GM19463 (cell line): Measurements from ENCODE around the gene SLC1A6.
"Not testable (repeated sequence)": the region's sequence is repeated elsewhere in the genome, so short reads cannot be mapped to it uniquely, and the experiment has no call there.

Experiments used
- ATAC-seq: cut with Tn5 transposase; IDR thresholded peaks from one replicate; pipeline ENCODE4 v1.9.1; 2021; ENCODE audit warnings: mild to moderate bottlenecking, moderate library complexity; ENCODE audit not compliant: unreplicated experiment

SLC1A6 gene

DNA sequence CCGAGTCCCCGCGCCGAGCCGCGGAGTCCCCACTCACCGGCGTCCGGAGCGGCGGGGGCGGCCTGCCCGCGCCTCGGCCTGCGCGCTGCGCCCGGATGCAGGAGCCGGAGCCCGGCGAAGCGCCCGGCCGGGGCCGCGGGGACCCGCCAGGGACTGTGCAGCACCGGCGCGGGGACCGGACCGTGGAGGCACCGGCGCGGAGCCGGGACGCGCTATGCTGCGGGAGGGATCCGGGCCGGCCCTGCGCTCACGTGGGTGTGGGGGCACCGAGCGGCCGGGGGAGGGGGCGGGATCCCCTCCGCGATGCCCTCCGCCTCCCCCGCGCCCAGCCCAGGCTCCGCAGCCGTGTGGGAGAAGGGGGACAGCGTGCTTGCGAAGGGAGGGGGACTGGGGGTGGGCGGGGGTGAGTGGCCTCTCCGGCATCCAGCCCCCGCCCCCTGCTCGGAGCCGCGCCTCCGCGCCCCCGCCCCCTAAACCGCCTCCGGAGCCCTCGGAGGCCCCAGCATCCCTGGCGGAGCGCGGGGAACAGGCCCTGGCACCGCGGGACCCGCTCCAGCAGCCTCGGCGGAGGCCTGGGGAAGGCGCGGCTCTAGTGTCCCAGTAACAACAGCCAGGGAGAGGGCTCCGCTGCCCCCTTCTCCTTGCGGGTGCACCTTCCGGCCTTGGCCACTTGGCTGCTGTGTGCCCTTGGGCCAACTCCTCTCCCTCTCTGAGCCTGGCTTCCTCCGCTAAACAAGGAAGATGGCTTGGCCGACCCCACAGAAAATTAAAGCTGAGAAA is at the start of gene SLC1A6:
TSS of gene SLC1A6 (minus strand) at position 389 of the 780 bp plus-strand sequence. CDS start 6,954 bp downstream, outside the sequence.
- ATAC-seq: no peak

DNA sequence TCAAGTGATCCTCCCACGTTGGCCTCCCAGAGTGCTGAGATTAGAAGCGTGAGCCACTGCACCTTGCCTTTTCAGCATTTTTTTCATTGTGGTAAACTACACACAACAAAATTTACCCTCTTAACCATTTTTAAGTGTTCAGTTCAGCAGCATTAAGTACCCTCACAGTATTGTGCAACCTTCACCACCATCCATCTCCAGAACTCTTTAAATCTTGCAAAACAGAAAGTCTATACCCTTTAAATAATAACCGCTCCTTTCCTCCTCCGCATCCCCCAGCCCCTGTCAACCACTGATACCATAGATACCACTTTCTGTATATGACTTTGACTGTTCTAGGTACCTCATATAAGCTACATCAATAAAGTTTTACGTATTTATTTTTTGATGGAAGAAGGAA is 48.8 kb upstream of the SLC1A6 start:
- ATAC-seq: no peak

DNA sequence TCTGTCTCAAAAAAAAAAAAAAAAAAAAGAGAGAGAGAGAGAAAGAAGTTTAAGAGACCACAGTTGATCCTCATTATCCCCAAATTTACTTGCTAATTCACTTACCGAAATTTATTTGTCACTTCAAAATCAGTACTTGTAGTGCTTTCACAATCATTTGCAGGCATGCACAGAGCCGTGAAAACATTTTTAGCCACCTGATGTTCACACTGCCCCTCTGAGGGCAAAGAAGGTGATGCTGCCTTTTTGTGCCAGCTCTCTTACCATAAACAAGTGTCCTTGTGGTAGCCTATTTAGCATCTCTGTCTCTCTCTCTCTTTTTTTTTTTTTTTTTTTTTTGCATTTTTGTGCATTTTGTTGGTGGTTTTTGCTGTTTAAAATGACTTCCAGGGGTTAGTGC is 45.6 kb upstream of the SLC1A6 start:
- ATAC-seq: no peak

DNA sequence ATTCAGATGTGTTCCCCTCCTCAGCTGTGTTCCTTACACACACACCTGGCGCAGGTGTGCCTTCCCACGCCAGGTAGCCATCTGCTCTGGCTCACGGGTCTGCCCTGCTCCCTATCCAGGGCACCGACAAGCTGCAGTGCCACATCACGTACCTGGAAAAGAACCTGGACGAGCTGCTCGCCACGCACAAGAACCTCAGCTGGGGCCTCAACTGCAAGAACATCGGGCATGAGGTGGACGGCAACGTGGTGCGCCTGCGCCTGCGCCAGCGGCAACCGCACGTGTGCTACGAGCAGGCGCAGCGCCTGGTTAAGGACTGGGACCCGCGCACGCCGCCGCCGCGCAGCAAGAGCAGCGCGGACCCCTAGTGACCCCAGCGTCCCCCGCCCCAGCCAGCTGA is 43.1 kb upstream of the SLC1A6 start:
- ATAC-seq: no peak

DNA sequence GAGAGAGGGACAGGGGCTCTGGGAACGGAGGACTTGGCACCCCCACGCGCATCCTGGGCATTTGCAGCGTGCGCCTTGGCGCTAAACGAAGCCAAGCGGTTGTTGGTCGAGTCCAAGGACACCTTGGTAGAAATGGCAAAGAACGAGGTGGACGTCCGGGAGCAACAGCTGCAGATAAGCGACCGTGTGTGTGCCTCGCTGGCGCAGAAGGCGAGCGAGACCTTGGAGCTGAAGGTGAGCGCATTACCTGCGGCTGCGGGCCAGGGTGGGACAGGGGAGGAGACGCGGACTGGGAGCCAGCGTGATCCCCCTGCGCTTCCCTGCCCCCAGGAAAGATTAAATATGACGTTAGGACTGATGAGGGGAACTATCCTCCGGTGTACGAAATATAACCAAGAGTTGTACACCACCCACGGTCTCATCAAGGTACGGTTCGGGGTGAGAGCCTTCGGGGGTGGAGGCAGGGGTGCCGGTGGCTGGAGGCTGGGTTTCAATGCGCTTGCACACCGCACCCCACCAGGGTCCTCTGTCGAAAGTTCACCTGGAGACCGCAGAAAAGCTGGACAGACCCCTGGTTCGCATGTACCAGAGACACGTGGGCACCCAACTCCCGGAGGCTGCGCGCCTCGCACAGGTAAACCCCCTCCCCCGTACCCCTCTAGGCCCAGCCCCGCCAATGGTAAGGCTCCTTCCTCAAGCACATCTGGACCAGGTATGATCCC is 41.8 kb upstream of the SLC1A6 start:
- ATAC-seq: no peak

DNA sequence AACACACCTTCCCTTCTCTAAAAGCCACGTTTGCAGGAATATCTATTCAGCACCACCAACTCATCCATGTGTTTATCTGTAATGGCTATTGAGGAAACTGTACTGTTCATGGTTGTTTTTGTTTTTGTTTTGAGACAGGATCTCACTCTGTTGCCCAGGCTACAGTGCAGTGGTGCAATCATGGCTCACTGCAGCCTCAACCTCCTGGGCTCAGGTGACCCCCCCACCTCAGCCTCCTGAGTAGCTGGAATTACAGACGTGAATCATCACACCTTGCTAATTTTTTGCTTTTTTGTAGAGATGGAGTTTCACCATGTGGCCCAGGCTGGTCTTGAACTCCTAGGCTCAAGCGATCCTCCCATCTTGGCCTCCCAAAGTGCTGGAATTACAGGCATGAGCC is 39.2 kb upstream of the SLC1A6 start:
- not testable (repeated sequence) for ATAC-seq

DNA sequence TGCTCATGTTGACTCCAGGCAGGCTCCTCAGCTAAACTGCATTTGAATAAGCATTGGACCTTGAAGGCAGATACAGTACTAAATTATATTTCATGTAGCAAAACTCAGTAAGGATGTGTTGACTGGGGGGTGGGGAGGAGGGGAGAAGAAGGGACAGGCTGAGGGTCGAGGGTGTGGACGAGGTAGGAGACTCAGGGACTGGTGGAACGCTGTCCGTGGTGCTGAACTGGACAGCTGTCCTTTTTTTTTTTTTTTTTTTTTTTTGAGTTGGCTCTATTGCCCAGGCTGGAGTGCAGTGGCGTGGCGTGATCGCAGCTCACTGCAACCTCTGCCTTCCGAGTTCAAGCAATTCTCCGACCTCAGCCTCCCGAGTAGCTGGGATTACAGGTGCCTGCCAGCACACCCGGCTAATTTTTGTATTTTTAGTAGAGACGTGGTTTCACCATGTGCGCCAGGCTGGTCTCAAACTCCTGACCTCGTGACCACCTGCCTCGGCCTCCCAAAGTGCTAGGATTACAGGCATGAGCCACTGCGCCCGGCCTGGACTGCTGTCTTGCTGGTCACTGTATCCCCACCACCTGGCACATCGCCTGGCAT is 36.4 kb upstream of the SLC1A6 start:
- ATAC-seq: no peak

DNA sequence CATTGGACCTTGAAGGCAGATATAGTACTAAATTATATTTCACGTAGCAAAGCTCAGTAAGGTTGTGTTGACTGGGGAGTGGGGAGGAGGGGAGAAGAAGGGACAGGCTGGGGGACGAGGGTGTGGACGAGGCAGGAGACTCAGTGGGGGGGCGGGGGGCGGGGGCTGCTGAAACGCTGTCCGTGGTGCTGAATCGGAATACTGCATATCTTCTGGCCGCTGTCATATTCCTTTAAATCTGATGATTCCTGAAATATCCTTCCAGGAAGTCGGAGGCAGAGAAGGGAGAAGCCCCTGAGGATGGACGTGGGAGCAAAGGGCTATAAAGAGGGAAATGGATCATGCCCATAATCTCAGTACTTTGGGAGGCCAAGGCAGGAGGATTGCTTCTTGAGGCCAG is 34.9 kb upstream of the SLC1A6 start:
- no peak for ATAC-seq

DNA sequence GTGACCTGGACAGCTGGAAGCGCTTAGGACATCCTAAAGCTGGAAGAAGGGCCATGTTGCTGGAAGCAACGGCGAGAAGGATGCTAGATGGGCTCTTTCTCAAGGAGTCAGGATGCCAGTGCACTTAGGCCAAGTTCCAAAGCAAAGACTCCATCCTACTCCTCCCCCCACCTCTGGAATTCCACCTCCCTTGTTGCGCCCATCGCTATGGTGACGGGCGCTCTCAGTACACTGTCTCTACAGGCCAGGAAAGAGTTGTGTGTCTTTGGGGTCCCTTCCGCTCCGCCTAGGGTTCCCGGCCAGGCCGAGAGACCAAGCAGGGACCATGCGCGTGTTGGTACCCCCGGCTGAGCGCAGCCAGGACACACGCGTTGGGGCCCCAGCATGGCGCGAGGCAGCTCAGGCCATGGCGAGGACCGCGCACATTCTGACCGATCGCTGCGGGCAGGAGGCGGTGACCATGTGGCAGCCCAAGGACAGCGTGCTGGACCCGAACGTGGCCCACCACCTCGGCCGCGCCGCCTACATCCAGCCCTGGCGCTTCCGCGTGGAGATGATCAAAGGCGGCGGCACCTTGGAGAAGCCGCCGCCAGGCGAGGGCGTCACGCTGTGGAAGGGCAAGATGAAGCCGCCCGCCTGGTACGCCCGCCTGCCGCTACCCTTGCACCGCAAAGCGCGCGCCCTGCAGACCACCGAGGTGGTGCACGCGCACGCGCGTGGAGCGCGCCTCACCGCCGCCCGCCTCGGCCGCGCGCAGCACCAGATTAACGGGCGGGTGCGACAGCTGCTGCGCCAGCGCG is 31.0 kb upstream of the SLC1A6 start:
- no peak for ATAC-seq

DNA sequence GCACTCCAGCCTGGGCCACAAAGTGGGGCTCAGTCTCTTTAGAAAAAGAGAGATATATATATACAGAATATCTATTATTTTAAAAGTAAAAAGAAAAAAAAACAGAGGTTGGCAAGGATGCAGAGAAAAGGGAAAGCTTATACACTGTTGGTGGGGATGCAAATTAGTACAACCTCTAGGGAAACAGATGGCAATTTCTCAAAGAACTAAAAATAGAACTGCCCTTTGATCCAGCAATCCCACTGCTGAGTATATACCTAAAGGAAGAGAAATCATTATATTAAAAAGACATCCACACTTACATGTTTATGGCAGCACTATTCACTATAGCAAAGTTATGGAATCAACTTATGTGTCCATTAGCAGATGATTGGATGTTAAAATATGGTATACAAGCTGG is 28.6 kb upstream of the SLC1A6 start:
- no peak for ATAC-seq

DNA sequence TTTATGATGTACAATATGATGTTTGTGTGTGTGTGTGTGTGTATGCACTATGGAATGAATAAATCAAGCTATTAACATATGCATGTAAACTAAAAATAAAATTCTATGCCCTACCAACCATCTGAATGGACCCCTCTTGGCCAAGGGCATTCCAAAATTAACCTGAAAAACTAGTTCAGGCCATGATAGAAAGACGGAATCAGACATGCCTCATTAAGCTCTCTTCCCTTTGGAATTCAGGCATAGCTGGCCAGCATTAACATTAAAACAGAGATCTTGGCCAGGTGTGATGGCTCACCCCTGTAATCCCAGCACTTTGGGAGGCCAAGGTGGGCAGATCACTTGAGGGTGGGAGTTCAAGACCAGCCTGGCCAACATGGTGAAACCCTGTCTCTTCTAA is 18.3 kb upstream of the SLC1A6 start:
- no peak for ATAC-seq

DNA sequence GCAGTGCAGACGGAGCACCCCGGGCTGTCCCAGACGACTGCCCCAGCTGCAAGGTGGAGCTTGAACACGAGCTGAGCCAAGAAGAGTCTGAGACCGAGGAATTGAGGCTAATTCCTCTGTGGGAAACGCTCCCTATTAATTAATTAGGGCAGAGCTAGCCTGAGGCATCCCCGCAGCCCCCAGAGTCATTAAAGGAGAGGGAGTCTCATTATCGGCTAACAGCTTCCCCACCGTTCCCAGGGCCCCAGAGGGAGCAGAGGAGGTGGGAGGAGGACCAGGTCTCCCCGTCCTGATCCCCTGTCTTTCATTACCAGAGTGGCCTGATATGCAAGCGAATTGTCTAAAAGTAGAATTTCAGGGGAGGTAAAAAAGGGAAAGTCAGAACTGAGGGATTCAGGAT is 13.1 kb upstream of the SLC1A6 start:
- ATAC-seq: no peak

DNA sequence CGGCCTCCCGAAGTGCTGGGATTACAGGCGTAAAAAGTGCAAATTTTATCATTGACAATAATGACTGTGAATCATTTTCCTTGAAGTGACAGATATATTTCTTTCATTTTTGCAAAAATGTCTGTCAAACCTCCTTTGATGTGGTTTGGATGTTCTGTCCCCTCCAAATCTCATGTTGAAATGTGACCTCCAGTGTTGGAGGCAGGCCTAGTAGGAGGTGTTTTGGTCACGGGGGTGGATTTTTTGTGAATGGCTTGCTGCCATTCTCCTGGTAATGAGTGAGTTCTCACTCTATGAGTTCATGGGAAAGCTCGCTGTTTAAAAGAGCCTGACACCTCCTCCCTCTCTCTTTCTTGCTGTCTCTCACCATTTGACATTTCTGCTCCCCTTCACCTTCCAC is 5.5 kb upstream of the SLC1A6 start:
- ATAC-seq: no peak

DNA sequence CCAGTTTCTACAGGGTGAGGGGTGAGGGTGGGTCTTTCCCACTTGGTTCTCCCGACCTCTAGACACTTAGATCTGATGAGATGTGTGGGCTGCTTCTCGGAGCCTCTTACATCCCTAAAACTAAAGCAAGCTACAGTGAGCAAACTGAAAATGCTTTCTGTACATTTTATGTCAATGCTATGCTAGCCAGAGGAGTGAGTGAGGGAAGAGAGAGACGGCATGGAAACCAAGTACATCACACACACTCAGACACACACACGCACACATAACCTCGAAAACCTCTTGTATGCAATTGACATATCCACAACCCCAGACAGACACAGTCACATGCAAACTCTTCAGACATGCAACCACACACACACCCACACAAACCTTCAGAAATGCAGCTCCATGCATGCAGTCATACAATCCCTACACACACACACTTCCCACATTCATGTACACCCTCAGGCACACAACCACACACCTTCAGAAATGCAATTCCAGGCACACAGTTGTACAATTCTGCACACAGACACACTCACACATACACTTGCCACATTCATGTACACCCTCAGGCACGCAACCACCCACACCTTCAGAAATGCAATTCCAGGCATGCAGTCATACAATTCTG is 1.4 kb downstream of the SLC1A6 start:
- no peak for ATAC-seq

DNA sequence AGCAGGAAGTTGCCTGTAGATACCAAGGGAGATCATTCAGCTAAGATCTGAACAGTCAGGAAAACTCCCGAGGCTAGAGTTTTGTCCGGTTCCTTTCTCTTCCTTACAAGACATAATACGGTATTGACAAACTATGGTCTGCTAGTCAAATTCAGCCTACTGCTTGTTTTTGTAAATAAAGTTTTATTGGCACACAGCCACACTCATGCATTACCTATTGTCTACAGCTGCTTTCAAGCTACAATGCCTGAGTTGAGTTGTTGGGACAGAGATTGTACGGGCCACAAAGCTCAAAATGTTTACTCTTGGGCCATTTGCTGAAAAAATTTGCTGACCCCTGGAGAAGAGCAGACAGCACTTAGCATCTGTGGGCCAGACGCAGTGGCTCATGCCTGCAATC is 2.5 kb downstream of the SLC1A6 start:
- ATAC-seq: no peak

DNA sequence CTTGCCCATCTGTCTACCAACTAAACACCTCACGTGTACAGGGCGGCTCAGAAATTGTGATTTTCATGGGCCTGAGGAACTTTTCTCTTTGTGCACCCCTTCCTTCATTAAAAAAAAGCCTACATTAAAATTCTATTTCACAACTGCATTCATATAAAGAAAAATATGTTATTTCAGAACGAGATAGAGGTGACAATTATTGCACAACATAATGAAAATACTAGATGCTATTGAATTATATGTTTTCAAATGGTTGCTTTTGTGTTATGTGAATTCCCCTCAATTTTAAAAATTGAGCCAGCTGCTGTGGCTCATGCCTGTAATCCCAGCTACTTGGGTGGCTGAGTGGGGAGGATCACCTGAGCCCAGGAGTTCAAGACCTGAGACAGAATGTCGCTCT is 5.2 kb downstream of the SLC1A6 start:
- ATAC-seq: no peak

DNA sequence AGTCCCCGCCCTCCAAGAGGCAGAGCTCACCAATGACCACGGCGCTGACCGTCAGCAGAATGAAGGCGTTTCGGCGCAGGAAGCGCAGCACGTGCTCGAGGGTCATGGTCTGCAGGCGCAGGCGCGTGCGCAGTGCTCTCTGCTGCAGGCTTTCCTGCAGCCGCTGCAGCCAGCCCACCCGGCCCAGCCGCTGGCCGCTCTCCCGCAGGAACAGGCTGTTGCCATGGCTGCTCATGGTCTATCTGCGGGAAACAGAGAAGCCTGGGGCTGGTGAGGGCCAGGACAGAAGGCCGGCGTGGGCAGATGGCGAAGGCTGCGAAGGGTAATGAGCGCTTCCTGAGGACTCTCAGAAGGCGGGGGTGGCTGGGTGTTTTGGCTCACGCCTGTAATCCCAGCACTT is 7.0 kb downstream of the SLC1A6 start:
- ATAC-seq: no peak

DNA sequence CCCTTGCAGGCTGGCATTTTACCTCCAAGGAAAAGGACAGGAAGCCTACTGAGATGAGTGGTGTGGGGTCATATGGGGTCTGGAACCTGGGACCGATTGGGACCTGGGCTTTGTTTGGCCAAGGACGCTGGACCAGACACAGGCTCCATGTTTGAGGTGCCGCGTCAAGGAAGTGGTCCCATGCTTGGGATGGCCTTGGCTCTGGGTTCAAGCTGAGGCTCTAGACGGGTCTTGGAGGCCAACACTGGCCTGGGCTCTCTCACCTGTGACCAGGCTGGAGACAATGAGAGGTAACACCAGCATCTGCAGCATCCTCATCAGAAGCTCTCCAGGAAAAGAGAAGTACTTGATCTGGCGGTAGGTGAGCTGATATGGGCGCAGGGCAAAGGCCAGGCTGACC is 8.2 kb downstream of the SLC1A6 start:
- no peak for ATAC-seq

DNA sequence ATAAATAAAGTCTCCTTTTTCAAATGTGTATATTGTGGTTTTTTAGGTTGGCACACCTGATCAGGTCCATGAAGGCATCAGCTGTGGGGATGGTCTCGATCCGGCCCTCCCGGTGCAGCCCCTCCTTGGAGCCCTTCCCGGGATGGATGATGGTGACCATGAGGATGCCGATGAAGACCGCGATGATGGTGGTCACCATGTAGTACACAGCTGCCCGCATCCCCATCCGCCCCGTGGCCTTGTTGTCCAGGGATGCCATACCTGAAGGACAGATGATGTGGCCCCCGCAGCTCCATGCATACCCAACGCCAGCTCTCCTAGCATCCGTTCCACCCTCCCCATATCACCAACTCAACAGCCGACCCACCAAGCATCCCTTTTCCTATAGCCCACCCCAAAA is 11.4 kb downstream of the SLC1A6 start:
- no peak for ATAC-seq

DNA sequence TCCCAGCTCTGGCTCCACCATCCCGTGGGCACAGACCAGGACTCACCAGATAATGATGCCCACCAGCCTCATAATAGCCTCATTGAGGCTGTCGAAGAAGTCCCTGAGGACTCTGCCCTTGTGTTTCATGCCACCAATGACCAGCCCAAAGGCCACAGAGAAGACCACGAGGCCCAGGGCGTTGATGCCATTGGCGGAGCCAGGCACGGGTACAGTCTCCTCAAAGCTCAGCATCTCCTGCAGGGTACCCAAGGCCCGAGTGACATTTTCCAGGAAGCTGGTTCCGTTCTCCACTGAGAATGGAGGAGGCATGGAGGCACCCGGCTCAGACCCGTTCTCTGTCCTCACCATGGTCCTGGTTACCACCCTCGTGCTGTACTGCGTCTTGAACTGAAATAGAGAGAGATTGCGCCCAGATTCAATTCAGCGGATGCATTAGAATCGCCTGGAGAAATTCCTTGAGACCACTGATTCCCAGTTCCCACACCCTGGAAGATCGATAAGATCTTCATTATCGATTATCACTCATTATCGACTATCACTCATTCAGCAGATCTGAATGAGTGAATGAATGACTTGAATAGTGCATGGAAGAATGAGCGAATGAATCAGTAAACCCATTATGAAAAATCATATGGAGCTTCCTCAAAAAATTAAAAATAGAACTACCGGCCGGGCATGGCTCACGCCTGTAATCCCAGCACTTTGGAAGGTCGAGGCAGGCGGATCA is 17.5 kb downstream of the SLC1A6 start:
- no peak for ATAC-seq
